ENCODE measurements around the gene CLEC2B.

DNA sequence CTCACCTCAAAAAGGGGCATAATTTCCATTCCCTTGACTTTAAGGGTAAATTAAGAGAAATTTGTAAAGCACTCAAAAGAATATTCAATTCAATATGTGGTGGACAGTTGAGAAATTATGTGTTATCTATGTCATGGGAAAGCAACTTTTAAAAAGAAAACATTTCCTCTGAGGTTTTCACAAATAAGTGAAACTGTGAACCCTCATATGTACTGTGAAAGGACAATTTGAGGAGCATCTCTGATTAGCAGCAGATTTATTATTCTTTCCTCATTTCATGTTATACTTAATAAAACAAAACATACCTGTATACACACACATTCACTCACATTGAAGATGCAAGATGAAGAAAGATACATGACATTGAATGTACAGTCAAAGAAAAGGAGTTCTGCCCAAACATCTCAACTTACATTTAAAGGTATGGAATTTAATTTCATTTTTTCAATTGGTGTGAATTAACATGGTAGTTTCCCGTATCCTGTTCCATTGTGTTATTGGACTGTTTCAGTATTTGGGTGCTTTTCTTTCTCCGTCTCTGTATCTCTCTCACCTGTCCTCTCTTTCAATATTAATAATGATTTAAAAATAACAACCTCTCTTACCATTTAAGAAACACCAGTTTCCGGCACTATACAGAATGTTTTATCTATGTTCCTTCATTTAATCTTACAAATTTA lies 41.8 kb downstream of the CLEC2B start, which contains the start of gene KLRF1:
- TF ChIP-seq CTCF (IDR thresholded peaks at IDR 0.05) (no peak), POLR2AphosphoS5 (IDR thresholded peaks at IDR 0.05) (no peak), POLR2A (IDR thresholded peaks at IDR 0.05) (no peak)
